Measurements from ENCODE around the gene SMPDL3B.

Gene SMPDL3B

DNA sequence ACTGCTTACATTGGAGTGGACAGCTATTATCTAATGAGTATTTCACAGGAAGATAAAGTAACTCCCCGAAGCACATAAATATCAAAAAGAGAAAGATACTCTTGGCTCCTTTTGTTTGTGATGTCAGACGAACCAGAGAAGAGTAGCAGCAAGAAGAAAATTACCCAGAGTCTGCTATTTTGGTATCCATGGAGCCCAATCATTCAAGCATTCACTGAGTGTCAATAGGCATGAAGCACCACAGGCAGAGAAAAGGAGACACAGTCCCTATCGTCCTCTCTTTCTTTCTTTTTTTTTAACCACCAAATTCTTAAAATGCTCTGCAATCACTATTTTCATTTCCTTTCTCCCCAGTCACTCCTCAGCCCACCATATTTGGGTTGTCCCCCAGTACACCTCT, 40.3 kb upstream of the SMPDL3B start:
- H3K27me3 ChIP-seq = no peaks in the 10 kb centered on the region
- H3K4me3 ChIP-seq = no peak overlapping the region
- no peak for TF ChIP-seq Cebpa-rat (IDR thresholded peaks at IDR 0.05)
- H3K4me1 ChIP-seq = peaks cover 28% of the 10 kb centered on the region; the same call in 1 of the 2 replicates
- no peak overlapping the region for H3K27ac ChIP-seq
- no peak overlapping the region for H3K4me2 ChIP-seq
- H3K36me3 ChIP-seq = peaks cover 96% of the 10 kb centered on the region
- H3K9ac ChIP-seq = no peak overlapping the region
- no peaks in the 10 kb centered on the region for H3K9me3 ChIP-seq
- H4K20me1 ChIP-seq = peaks cover 6% of the 10 kb centered on the region; the same call in 1 of the 2 replicates

DNA sequence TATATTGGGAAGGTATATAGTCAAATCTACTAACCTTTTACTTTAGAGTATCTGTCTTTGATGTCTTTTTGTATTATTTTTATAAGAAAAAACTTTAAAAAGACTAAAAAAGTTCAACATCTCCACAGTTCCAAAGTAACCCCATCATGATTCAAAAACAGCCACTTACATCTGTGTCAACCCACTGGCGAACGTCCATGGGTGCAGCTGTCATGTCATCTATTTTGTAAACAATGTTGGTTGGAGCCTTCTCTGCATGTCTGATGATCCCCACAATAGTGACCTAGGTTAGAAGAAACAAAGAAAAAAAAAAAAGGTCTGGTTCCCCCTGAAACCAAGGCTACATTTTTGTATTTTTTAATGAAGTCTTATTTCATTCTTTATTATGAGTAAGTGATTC, 28.0 kb upstream of the SMPDL3B start:
- H3K9me3 ChIP-seq = no peaks in the 10 kb centered on the region
- H3K27me3 ChIP-seq = no peaks in the 10 kb centered on the region
- no peak overlapping the region for H3K4me3 ChIP-seq
- no peak for TF ChIP-seq Cebpa-rat (IDR thresholded peaks at IDR 0.05)
- H3K4me2 ChIP-seq = no peak overlapping the region
- peaks cover 99% of the 10 kb centered on the region for H3K36me3 ChIP-seq
- H3K4me1 ChIP-seq = no peaks in the 10 kb centered on the region
- H3K27ac ChIP-seq = no peak overlapping the region
- no peaks in the 10 kb centered on the region for H4K20me1 ChIP-seq
- no peak overlapping the region for H3K9ac ChIP-seq

DNA sequence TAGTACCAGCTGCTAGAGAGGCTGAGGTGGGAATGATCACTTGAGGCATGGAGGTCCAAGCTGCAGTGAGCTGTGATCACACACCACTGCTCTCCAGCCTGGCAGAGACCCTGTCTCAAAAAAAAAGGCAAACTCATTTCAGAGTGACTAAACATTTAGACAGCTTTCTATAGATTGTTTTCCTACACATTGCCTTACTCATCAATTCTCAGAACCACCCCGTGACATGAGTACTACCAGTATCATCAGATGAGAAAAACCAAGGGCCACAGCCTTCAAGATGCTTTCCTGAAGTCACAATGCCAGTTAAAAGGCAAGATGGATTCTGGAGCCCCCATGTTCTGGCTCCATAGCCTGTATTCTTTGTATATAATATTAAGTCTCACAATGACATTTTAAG, 22.4 kb upstream of the SMPDL3B start:
- no peak for TF ChIP-seq Cebpa-rat (IDR thresholded peaks at IDR 0.05)
- Histone ChIP-seq H3K4me1 (peaks cover 12% of the 10 kb centered on the region), H3K36me3 (peaks cover 55% of the 10 kb centered on the region), H3K4me3 (no peak overlapping the region), H4K20me1 (no peaks in the 10 kb centered on the region), H3K9me3 (peaks cover 11% of the 10 kb centered on the region), H3K9ac (no peak overlapping the region), H3K4me2 (no peak overlapping the region), H3K27ac (no peak overlapping the region), H3K27me3 (no peaks in the 10 kb centered on the region)

DNA sequence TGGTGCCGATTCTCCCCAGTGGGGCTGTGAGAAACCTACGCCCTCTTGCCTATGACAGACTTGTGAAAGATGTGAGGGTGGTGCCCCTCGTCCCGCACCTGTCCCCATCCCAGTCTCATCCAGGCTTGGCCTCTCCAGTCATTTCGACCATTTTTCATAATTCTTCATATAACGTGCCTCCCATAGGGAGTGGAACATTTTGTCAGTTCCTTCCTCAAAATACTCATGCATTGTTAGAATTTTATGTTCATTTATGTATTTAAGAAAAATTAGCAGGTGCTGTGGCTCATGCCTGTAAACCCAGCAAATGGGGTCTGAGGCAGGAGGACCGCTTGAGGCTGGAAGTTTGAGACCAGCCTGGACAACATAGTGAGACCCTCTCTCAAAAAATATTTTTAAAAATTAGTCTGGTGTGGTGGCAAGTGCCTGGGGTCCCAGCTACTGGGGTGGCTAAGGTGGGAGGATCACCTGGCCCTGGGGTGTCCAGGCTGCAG, 19.7 kb upstream of the SMPDL3B start:
- Histone ChIP-seq H3K27me3 (no peaks in the 10 kb centered on the region), H3K4me3 (peak overlapping the region; percentile 84), H3K9me3 (peaks cover 11% of the 10 kb centered on the region), H3K27ac (peak overlapping the region; percentile 57; the same call in 1 of the 2 replicates), H3K36me3 (peaks cover 28% of the 10 kb centered on the region), H4K20me1 (no peaks in the 10 kb centered on the region), H3K4me2 (peak overlapping the region; percentile 38; the same call in 1 of the 2 replicates), H3K4me1 (peaks cover 12% of the 10 kb centered on the region), H3K9ac (no peak overlapping the region)
- TF ChIP-seq Cebpa-rat (IDR thresholded peaks at IDR 0.05) = no peak

DNA sequence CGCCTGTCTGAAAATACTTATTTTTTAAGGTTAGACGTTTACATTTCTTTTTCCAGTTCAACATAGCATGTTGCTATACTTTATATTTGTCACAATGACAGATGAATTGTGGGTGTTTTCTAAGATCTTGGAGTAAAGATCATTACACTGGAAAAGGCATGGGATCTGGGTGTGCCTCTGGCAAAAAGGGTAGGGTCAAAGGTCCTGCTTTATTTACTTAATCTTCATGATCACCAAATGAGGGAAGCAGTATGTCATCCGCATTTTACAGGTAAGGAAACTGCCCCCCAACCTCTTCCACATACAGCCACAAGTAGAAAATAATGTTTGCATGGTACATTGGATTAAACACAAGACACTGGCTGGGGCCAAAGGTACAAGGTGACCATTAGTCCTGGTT, 12.5 kb upstream of the SMPDL3B start:
- no peak for TF ChIP-seq Cebpa-rat (IDR thresholded peaks at IDR 0.05)
- no peak overlapping the region for H3K9ac ChIP-seq
- H4K20me1 ChIP-seq = no peaks in the 10 kb centered on the region
- H3K27me3 ChIP-seq = no peaks in the 10 kb centered on the region
- no peaks in the 10 kb centered on the region for H3K36me3 ChIP-seq
- H3K27ac ChIP-seq = no peak overlapping the region
- H3K4me3 ChIP-seq = no peak overlapping the region
- no peak overlapping the region for H3K4me2 ChIP-seq
- H3K9me3 ChIP-seq = no peaks in the 10 kb centered on the region
- H3K4me1 ChIP-seq = no peaks in the 10 kb centered on the region

DNA sequence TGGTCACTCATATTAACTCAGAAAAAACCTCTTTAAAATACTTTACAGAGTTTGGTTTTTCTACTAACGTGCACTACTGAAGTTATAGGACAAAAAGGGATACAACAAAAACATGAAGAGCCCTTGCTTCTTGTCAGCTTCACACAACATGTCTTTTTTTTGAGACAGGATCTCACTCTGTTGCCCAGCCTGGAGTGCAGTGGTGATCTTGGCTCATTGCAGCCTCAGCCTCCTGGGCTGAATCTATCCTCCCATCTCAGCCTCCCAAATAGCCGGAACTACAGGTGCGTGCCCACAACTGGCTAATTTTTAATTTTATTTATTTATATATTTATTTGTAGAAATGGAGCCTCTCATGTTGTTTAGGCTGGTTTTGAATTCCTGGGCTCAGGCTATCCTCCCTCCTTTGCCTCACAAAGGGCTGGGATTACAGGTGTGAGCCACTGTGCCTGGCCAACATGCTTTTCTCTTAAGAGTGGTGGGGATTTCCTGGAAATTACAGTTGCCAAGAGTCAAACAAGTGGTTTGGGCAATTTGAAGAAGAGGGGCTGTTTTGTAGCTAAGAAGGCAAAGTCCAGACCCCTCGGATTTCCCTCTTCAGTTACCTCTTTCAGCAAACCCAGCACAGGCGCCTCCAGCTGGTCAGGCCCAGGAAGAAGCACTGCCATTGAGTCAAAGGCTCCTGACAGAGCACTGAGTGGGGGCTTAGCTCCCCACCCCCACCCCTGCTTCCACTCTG, 6.4 kb upstream of the SMPDL3B start:
- no peak overlapping the region for H3K4me3 ChIP-seq
- H3K27me3 ChIP-seq = no peaks in the 10 kb centered on the region
- no peaks in the 10 kb centered on the region for H3K36me3 ChIP-seq
- H3K27ac ChIP-seq = no peak overlapping the region
- no peaks in the 10 kb centered on the region for H3K4me1 ChIP-seq
- no peak overlapping the region for H3K9ac ChIP-seq
- no peaks in the 10 kb centered on the region for H4K20me1 ChIP-seq
- no peaks in the 10 kb centered on the region for H3K9me3 ChIP-seq
- H3K4me2 ChIP-seq = no peak overlapping the region
- TF ChIP-seq Cebpa-rat (IDR thresholded peaks at IDR 0.05) = no peak

DNA sequence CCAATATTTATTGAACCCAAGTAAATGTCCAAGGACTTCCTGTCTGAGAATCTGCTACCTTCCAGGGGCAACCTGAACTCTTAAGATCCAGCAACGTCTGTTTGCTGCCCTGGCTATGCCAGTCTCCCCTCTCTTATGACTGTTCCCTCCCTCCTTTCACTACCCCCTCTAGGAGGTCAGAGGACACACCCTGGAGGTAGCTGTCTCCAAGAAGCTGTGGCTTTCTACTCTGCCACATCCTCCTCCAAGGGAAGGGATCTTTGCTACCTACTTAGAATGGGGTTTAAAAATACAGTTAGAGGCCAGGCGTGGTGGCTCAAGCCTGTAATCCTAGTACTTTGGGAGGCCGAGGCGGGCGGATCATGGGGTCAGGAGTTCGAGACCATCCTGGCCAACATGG, 3.6 kb upstream of the SMPDL3B start:
- Histone ChIP-seq H3K4me1 (peaks cover 8% of the 10 kb centered on the region), H3K9ac (no peak overlapping the region), H3K4me2 (no peak overlapping the region), H3K27me3 (no peaks in the 10 kb centered on the region), H4K20me1 (no peaks in the 10 kb centered on the region), H3K27ac (no peak overlapping the region), H3K9me3 (no peaks in the 10 kb centered on the region), H3K36me3 (no peaks in the 10 kb centered on the region), H3K4me3 (no peak overlapping the region)
- TF ChIP-seq Cebpa-rat (IDR thresholded peaks at IDR 0.05) = no peak

DNA sequence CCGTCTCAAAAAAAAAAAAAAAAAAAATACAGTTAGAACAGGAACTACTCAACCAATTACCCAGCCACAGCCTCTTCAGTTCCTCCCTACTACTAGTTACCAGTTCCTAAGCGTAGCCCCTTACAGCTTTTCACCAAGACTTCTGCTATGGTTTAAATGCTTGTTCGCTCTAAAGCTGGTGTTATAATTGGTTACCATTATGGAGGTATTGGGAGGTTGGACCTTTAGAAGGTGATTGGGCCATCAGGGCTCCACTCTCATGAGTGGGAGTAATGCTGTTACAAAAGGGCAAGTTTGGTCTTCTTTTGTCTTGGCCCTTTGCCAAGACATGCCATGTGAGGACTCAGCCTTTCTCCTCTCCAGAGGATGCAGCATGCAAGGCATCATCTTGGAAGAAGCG, 3.0 kb upstream of the SMPDL3B start:
- no peak for TF ChIP-seq Cebpa-rat (IDR thresholded peaks at IDR 0.05)

DNA sequence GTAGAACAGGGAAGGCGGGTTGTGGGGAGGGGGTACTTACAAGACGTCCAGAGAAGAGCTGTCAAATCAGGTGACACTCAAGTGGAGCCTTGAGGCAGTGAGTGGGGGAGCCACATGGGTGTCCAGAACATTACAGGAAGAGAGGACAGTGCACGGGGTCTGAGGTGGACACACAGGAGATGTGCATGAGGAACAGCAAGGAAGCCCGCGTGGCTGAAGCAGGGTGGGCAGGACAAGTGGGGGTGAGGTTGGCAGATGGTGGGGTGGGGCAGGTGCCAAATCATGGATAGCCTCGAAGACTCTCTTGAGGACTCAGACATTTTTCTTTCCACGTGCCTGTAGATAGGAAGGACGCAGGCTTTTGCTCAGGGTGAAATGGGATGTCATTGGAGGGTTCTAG, 921 bp downstream of the SMPDL3B start:
- TF ChIP-seq Cebpa-rat (IDR thresholded peaks at IDR 0.05) = no peak
- H3K4me3 ChIP-seq = no peak overlapping the region

More for the DNA sequence above, 3.0 kb upstream of the SMPDL3B start:
- no peak overlapping the region for H3K4me3 ChIP-seq
- H3K9me3 ChIP-seq = no peaks in the 10 kb centered on the region
- no peaks in the 10 kb centered on the region for H4K20me1 ChIP-seq
- H3K9ac ChIP-seq = no peak overlapping the region
- H3K4me1 ChIP-seq = peaks cover 8% of the 10 kb centered on the region
- no peaks in the 10 kb centered on the region for H3K27me3 ChIP-seq
- no peaks in the 10 kb centered on the region for H3K36me3 ChIP-seq
- no peak overlapping the region for H3K27ac ChIP-seq
- H3K4me2 ChIP-seq = no peak overlapping the region

DNA sequence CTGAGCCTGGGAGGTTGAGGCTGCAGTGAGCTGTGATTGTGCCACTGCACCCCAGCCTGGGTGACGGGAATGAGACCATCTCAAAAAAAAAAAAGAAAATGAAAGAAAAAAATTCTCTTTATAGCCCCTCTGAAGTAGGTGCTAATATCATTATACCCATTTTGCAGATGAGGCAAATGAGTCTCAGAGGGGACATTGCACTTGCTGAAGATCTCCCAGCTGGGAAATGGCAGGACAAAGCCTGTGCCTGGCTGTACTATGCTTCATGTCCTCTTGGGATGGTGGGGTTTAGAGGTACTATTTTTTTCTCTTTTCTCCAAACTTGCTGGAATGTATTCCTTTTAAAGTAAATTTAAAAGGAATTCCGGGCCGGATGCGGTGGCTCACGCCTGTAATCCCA, 1.6 kb downstream of the SMPDL3B start:
- Histone ChIP-seq H3K4me3 (no peak overlapping the region), H3K4me2 (no peak overlapping the region), H3K27ac (no peak overlapping the region), H3K4me1 (peaks cover 8% of the 10 kb centered on the region), H3K36me3 (no peaks in the 10 kb centered on the region), H4K20me1 (no peaks in the 10 kb centered on the region), H3K9ac (no peak overlapping the region), H3K9me3 (no peaks in the 10 kb centered on the region), H3K27me3 (no peaks in the 10 kb centered on the region)
- TF ChIP-seq Cebpa-rat (IDR thresholded peaks at IDR 0.05) = no peak

More for the DNA sequence above, 921 bp downstream of the SMPDL3B start:
- Histone ChIP-seq H3K4me2 (no peak overlapping the region), H4K20me1 (no peaks in the 10 kb centered on the region), H3K9ac (no peak overlapping the region), H3K27ac (no peak overlapping the region), H3K4me1 (peaks cover 8% of the 10 kb centered on the region), H3K9me3 (no peaks in the 10 kb centered on the region), H3K36me3 (no peaks in the 10 kb centered on the region), H3K27me3 (no peaks in the 10 kb centered on the region)
